GM18909 (cell line): Measurements from ENCODE around the gene AKT3.
"Not testable (repeated sequence)": the region's sequence is repeated elsewhere in the genome, so short reads cannot be mapped to it uniquely, and the experiment has no call there.

Experiments used
- ATAC-seq: cut with Tn5 transposase; IDR thresholded peaks from one replicate; pipeline ENCODE4 v1.9.1; 2021; ENCODE audit warnings: mild to moderate bottlenecking; ENCODE audit not compliant: unreplicated experiment, poor library complexity

The AKT3 gene

DNA sequence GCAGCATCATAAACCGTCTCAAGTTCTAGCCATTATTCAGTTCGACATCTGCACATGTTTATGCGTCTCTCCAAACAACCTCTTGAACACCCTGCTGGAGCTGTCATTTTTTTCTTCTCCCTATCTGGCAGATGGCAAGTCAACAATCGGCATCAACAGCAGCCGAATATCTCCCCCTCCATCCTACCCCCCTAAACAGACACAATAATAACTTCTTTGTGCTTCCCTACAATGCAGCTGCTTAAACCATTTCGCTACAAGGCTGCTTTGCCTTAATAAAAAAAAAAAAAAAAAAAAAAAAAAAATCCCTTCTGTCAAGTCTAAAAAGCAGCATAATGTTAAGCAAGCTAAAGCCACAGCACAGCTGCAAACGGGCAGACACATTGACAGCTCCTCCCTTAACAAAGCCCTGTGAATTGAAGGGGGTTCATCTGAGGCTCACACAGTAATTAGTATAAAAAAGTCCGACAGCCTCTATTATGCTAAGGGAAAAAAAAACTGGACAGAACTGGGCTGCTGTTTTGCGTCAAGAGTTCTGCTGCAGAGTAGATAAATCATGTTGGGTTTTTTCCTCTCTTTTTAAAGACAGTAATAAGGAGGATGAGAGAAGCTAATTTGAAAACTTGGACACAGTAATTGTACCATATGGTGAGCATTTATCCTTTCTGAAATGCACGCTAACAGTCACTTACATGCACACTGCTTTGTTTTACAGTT, 136.4 kb downstream of the AKT3 start:
- no peak for ATAC-seq

DNA sequence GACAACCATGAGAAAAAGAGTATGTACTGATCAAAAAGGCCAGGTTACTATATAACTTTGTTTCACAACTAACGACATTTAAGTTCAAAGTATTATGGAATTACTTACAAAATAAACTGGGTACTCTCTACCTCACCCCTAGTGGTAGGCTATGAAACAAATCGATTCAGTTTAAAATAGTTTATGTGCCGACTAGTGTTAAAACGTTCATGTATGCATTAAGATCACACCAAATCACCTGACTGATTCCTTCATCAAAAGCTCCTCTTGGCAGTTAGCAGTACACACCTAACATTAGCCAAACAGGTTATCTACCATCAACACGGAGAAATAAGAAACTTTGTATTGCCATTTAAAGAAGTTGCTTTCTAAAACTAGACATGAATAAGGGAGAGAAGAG, 137.1 kb downstream of the AKT3 start:
- ATAC-seq = no peak

DNA sequence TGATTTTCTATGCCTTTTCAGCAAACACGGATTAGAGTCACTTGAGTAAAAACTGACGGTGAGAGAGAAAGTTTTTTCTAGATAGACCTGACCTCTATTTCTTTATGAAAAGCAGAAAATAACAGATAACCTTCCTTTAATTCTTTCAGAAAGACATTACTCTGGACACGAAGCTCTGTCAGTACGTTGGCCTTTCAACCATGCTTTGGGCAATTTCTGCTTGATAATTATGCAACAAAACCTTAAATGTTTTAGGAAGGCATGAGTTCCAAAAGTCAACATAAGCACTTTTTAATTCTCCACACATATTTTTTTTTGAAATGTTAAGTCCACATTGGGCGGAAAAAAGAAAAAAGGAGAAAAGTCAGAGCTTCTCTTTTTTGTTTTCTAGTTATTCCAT, 137.8 kb downstream of the AKT3 start:
- ATAC-seq = no peak

DNA sequence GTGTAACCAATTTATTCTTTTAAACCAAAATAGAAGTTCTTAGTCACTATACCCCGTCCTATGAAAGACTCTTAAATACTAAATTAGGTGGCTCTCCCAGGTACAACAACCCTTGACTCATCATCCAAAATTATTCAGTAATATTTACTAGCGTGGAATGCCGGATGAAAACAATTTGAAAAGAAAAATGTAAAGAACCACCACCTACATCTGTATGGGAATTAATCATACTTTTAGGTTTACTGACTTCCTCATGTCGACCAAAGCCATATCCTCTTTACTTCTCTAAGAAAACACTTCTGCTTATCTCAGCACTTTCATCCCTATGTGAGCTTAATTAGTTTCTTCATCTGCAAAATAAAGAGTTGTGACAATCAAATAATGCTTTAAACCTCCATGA, 139.6 kb downstream of the AKT3 start:
- ATAC-seq = no peak

DNA sequence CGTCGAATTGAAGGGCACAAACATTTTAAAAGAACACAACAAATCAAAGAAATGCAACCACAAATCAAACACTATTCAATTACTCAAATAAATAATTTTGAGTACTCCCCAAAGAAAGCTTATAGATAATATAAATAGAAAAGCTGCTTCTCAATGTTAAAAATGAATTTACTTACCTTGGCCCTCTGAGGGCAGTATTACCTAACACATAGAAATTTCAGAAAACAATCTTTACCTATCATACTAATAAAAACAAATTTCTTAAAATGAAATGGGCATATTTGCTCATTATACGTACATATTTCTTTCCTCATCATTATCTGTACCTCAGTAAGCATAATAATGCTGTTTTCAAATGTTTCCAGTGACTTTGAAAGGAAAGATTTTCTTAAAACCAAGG, 141.8 kb downstream of the AKT3 start:
- no peak for ATAC-seq

DNA sequence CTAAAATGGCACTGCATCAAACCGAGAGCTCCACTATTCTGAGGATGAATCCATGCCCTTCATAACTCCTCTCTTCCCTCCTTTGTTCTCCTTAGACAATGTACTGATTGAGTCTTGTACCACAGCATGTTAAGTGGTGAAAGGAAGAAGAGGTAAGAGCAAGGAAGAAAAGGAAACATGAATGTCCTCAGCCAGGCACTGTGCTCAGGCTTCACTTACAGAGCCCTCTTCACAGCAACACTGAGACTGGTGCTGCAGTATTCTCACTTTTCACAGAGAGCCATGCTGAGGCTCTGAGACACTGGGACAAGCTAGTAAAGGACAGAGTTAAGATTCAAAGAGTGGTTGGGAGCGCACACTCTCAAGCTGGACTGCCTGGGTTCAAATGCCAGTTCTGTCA, 143.5 kb downstream of the AKT3 start:
- no peak for ATAC-seq

DNA sequence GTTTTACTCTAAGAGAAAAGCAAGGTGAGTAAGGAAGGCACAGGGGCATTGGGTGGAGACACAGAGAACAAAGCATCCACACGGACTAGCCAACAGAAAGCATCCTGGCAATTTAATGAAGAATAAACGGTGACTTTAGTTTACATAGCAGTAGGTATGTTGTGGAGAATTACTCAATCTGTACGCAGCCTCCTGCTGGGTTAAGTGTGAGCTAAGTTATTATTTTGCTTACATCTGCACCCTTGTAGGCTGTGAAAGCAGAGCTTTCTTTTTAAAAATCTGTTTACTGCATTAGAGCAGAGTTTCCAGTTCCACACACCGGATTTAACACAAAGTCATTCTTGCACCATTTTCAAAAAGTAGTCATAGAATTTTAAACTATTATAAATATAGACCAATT, 144.5 kb downstream of the AKT3 start:
- no peak for ATAC-seq

DNA sequence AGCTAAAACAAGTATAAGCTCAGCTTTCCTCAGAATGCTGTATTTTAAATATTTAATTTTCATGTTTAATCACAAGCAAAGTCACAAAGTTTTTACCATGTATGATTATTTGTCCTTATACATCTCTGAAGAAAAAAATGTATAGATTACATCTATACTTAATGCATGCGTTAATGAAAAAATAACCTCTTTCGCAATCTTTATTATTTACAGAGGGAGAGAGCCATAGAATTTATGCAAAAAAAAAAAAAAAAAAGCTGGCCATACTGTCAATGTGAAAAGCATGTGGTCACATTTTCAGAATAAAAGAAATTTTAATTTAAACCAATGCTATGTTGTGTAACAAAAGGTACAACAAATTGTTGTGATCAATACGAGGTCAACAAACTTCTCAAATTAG, 148.2 kb downstream of the AKT3 start:
- ATAC-seq = no peak

DNA sequence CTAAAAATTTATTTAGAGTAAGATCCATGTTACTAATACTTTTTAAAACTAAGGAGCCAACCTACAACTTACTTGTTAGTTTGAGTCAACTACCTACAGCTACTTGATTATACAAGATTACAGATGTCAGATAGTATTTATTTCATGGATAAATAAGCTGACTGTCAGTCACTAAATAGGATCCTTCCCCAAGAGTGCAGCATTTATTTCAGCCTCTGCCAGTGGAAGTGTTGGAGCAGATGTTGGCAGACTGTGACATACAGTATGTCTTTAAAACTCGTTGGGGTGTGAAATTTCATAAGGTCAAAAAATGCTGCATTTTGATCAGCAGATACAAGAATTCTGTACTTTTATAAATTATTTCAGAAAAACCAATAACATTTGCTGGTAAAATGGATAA, 156.2 kb downstream of the AKT3 start:
- ATAC-seq = no peak

DNA sequence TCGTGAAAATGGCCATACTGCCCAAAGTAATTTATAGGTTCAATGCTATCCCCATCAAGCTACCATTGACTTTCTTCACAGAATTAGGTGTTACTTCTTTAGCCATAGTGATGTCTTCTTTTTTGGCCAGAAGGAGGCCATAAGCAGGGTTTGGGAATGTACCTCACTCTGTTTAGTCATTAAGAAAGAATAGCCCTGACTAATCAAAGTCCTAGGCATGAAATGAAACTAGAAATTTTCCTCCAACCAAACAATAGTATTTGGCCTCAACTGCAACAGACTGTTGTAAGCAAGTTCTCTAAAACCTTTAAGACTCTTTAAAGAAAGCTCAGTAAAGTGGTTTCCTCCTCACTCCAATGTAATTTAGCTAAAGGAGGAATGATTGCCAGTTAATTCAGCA, 163.9 kb downstream of the AKT3 start:
- ATAC-seq = no peak

DNA sequence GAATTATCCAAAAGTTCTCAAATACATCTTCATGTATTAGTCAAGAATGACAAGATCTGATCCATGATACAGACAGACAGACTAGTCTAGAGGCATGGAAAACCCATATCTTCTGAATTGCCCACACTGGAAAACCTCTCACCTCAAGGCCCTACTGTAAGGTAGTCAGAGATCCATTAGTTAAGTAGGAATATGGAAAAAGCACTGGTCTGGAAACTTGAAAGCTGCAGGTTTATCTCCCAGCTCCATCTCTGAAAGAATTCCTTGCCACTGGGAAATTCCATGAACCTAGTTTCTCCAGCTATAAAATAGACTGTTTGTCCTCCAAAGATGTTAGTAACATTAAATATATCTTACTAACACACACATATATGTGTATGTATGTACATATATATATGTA, 169.2 kb downstream of the AKT3 start:
- no peak for ATAC-seq

DNA sequence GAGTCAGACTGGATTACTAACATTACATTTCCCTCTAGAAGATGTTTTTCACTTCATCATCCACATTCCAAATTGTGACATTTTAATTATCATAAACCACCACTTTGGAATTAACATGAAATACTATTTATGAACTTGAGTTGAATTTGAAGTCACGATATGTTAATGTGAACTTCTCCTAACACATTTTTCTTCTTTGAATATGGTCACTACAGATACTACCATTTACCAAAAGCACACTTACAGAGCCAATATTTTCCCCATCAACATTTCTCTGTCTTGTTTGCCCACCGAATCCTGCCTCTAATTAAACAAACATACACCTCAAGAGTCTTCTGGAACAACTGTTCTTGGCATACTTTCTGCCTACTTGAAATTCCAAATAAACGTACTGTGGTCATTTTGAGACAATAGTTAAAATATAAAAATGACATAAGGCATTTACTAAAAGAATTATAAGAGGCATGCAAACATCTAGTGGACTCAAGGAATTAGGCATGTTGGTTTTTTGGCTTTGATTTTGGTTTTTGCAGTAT, 177.4 kb downstream of the AKT3 start:
- no peak for ATAC-seq

DNA sequence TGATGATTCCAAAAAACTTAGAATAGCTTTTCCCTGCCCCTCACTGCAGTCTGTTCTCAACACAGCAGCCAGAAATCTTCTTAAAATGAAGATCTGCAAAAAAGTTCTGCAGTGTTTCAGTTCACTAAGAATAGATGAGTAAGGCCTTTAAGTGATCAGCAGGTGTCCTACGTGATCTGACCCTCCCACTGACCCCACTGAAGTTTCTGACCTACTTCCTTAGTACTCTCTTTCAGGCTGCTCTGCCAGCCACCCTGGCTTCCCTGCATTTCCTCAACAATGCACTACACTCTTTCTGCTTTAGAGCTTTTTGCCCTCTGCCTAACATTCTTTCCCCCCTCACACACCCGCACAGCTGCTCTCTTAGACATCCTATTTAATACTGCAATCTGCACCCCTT, 182.5 kb downstream of the AKT3 start:
- peak; percentile 76 for ATAC-seq

DNA sequence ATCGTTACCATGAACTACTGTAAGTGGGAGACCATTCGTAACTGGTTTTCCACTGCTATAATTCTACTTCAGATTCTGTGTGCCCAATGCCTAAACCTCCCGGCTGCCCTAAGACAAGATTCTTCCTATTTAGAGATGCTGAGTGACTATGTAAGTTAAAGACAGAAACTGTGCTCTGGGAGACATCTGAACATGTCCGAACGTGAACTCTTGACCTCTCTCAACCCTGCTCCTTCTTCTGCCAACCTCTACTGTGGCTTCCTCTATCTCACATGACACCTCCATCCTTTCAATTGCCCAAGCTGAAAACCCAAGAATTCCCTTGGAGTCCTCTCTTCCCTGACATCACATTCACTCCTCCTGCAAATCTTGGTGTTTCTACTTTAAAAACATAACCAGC, 182.9 kb downstream of the AKT3 start:
- no peak for ATAC-seq

DNA sequence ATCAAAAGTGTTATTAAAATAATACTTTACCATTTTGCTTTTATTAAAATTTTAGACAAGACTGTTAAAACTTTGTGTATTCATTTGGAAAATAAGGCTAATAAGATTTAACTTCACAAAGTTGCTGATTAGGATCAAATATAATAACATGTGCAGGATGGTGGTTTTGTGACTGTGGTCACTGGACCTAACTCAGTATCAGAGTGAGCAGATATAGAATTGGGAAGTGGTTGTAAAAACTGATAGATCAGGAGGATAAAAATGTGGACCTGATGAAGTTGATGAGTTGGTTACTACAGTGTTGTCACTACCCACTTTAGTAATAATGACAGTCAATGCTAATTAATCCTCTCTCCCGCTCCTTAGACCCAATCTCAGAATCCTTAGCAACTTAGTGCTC, 186.4 kb downstream of the AKT3 start:
- ATAC-seq = no peak

DNA sequence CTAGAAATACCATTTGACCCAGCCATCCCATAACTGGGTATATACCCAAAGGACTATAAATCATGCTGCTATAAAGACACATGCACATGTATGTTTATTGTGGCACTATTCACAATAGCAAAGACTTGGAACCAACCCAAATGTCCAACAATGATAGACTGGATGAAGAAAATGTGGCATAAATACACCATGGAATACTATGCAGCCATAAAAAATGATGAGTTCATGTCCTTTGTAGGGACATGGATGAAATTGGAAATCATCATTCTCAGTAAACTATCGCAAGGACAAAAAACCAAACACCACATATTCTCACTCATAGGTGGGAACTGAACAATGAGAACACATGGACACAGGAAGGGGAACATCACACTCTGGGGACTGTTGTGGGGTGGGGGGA, 187.9 kb downstream of the AKT3 start:
- not testable (repeated sequence) for ATAC-seq

DNA sequence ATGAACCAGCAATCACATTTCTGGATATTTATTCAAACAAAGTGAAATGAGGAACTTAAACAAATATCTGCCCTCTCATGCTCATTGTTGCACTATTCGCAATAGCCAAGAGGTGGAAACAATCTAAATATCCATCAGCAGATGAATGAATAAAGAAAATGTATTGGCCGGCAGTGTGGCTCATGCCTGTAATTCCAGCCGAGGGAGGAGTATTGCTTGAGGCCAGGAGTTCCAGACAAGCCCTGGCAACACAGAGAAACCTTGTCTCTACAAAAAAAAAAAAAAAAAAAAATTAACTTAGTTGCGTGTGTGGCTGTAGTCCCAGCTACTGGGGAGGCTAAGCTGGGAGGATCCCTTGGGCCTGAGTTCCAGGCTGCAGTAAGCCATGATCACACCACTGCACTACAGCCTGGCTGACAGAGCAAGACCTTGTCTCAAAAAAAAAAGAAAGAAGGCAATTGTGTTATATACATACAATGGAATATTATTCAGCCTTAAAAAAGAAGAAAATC, 191.4 kb downstream of the AKT3 start:
- no peak for ATAC-seq

DNA sequence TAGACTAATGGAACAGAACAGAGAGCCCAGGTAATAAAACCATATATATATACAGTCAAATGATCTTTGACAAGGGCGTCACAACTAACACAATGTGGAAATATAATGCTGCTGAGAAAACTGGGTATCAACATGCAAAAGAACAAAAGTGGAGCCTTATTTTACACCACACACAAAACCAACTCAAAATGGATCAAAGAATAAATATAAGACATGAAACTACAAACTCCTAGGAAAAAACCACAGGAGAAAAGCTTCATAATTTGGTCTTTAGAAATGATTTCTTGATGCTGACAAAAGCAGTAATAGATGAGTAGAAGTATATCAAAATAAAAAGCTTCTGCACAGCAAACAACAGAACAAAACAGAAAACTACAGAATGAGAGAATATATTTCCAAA, 192.2 kb downstream of the AKT3 start:
- ATAC-seq = no peak

DNA sequence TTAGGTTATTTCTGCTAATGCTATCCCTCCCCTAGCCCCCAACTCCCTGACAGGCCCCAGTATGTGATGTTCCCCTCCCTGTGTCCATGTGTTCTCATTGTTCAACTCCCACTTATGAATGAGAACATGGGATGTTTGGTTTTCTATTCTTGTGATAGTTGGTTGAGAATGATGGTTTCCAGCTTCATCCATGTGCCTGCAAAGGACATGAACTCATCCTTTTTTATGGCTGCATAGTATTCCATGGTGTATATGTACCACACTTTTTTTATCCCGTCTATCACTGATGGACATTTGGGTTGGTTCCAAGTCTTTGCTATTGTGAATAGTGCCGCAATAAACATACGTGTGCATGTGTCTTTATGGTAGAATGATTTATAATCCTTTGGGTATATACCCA, 200.5 kb downstream of the AKT3 start:
- ATAC-seq = not testable (repeated sequence)

DNA sequence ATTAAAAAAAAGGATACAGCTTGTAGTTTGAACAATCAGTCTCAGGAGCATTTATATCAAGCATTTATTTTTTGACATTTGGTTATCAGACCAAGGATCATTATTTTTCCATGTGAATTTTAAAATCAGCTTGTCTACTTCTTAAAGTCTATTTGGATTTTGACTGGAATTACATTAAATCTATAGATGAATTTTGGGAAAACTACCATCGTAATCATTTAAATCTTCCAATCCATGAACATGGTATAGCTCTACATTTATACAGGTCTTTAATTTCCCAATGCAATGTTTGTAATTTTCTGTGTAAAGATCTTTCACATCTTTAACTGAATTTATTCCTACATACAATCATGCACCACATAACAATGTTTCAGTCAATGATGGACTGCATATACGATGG, 203.2 kb downstream of the AKT3 start:
- ATAC-seq = no peak

DNA sequence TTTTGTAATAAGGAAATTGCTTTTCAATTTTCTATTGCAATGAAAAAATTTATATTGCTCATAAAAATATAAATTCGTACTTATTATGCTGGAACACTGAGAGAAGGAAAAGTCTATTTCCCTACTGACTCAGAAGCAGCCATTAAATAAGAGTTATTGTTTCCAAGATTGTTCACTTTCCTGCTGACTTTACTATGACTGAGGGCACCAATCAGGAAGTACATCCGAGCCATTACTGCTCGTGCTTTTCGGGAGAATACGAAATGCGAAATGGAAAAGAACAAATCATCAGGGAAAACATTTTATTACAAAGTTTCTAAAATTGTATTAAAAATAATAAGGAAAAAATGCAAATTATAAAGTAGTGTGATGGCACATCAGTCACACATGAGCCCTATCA, 204.8 kb downstream of the AKT3 start:
- ATAC-seq = no peak

DNA sequence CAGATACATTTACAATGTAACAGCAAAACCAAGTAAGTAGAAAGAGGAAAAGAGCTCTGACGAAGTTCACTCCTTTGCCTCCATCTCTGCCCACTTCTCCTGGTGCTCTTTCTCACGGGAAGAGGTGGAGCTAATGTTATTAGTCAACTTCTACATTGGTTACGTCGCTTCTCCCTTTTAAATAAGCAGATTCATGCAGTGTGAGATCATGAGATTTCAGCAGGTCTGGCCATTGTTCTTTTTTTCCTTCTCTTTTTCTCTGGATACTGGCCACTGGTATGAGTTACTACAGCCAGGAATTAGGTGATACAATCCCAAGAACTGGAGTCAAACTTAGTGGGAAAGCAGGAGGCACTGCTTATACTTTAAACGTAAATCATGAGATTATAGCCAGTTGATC, 207.1 kb downstream of the AKT3 start:
- no peak for ATAC-seq
